SU-DHL-6 (cell line): Measurements from ENCODE around the gene RASA3.

Experiments used
- H2AFZ ChIP-seq: fragments of 200-600 bp; sonication (generic); 2 replicates; pipeline ENCODE4 v1.6.1; 2014; ENCODE audit warnings: low read depth, mild to moderate bottlenecking, moderate library complexity, mixed read lengths, antibody characterized with exemption, low read length; ENCODE audit not compliant: severe bottlenecking
- H3F3A ChIP-seq: fragments of 200-600 bp; shearing (Covaris generic); 2 replicates; pipeline ENCODE4 v1.6.0; 2016; ENCODE audit warnings: antibody characterized with exemption, mild to moderate bottlenecking; ENCODE audit not compliant: insufficient read depth
- H3K27ac ChIP-seq: fragments of 200-600 bp; sonication (generic); 2 replicates; pipeline ENCODE4 v1.5.1; 2016; ENCODE audit warnings: low read depth, mild to moderate bottlenecking, low read length, moderate library complexity, mixed read lengths
- H3K27me3 ChIP-seq: fragments of 200-600 bp; sonication (generic), shearing (Covaris generic); 2 replicates; pipeline ENCODE4 v1.6.0; 2014; ENCODE audit warnings: mild to moderate bottlenecking, low read length
- H3K36me3 ChIP-seq: fragments of 200-600 bp; sonication (generic); 2 replicates; pipeline ENCODE4 v1.6.1; 2014; ENCODE audit warnings: mild to moderate bottlenecking, low read length, mixed read lengths
- H3K4me2 ChIP-seq: fragments of 300-600, 200-600 bp; shearing (Covaris generic), sonication (generic); 2 replicates; pipeline ENCODE4 v1.6.0; 2014; ENCODE audit warnings: low read length, low read depth, mild to moderate bottlenecking; ENCODE audit not compliant: poor library complexity, severe bottlenecking
- H3K4me3 ChIP-seq: fragments of 200-600 bp; sonication (generic); 2 replicates; pipeline ENCODE4 v1.5.1; 2014; ENCODE audit warnings: antibody characterized with exemption, low read length, mild to moderate bottlenecking, mixed read lengths; ENCODE audit not compliant: insufficient read depth, poor library complexity, severe bottlenecking
- H3K79me2 ChIP-seq: fragments of 200-600 bp; sonication (generic); 2 replicates; pipeline ENCODE4 v1.6.1; 2014; ENCODE audit warnings: mild to moderate bottlenecking, low read length, moderate library complexity; ENCODE audit not compliant: insufficient read depth
- H3K9ac ChIP-seq: fragments of 200-600 bp; sonication (generic); 2 replicates; pipeline ENCODE4 v1.7.0; 2014; ENCODE audit warnings: mild to moderate bottlenecking, low read length
- H3K9me2 ChIP-seq: fragments of 200-600 bp; sonication (generic); replicated peaks from 2 replicates; pipeline ENCODE4 v1.6.1; 2014; ENCODE audit warnings: low read length; ENCODE audit not compliant: insufficient read depth
- H3K9me3 ChIP-seq: fragments of 200-600 bp; sonication (generic); 2 replicates; pipeline ENCODE4 v1.6.1; 2014; ENCODE audit warnings: low read length, mixed read lengths; ENCODE audit not compliant: insufficient read depth
- H4K20me1 ChIP-seq: fragments of 200-600 bp; sonication (generic); 2 replicates; pipeline ENCODE4 v1.6.1; 2014; ENCODE audit warnings: low read depth, mild to moderate bottlenecking, antibody characterized with exemption, low read length, moderate library complexity, mixed read lengths
- EZH2phosphoT487 ChIP-seq: fragments of 200-600 bp; sonication (generic), shearing (Covaris generic); conservative IDR thresholded peaks from 2 replicates; pipeline ENCODE4 v1.6.1; 2018; ENCODE audit warnings: mild to moderate bottlenecking, antibody characterized with exemption, low read length, moderate library complexity, mixed read lengths
- TF ChIP-seq, protein P1 (sequence below): fragments of 200-600 bp; sonication (generic); IDR thresholded peaks from one replicate; pipeline ENCODE4 v1.5.1; 2017; ENCODE audit warnings: antibody characterized with exemption, mild to moderate bottlenecking, low read length, moderate library complexity; ENCODE audit not compliant: insufficient read depth, poor library complexity, severe bottlenecking

The RASA3 gene

DNA sequence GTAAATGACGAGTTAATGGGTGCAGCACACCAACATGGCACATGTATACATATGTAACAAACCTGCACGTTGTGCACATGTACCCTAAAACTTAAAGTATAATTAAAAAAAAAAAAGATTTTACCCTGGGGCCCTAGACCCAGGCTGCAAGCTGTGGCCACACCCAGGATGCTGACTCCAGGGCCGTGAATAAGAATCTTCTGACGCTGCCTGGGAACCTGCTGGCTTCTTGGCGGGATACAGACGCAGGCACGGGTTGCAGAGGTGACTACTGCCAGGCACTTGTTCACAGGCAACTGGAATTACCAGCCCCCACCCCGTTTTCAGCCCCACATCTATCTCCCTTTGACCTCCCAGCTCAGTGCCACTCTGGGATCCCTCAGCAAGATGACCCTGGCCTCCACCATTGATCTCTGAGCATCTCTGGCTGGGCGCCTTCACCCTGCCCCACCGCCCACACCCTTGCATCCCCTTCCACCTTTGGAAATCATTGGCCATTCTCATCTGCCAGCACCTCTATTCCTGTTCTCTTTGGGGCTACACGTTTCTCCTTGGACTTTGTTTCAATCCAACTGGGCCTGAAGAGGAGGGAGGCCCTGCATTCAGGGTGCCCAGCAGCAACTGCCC lies 25.6 kb upstream of the RASA3 start:
- TF ChIP-seq, protein P1, sequence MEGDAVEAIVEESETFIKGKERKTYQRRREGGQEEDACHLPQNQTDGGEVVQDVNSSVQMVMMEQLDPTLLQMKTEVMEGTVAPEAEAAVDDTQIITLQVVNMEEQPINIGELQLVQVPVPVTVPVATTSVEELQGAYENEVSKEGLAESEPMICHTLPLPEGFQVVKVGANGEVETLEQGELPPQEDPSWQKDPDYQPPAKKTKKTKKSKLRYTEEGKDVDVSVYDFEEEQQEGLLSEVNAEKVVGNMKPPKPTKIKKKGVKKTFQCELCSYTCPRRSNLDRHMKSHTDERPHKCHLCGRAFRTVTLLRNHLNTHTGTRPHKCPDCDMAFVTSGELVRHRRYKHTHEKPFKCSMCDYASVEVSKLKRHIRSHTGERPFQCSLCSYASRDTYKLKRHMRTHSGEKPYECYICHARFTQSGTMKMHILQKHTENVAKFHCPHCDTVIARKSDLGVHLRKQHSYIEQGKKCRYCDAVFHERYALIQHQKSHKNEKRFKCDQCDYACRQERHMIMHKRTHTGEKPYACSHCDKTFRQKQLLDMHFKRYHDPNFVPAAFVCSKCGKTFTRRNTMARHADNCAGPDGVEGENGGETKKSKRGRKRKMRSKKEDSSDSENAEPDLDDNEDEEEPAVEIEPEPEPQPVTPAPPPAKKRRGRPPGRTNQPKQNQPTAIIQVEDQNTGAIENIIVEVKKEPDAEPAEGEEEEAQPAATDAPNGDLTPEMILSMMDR: no peak
- no peak for TF ChIP-seq EZH2phosphoT487
- Histone ChIP-seq H3K9me3 (no peaks in the 10 kb centered on the region), H3K9ac (no peak overlapping the region), H3F3A (no peaks in the 10 kb centered on the region), H3K9me2 (no peaks in the 10 kb centered on the region), H3K27ac (no peak overlapping the region), H3K27me3 (no peaks in the 10 kb centered on the region), H3K36me3 (no peaks in the 10 kb centered on the region), H4K20me1 (no peaks in the 10 kb centered on the region), H3K4me2 (no peak overlapping the region), H2AFZ (no peak overlapping the region), H3K4me3 (no peak overlapping the region), H3K79me2 (no peaks in the 10 kb centered on the region)

DNA sequence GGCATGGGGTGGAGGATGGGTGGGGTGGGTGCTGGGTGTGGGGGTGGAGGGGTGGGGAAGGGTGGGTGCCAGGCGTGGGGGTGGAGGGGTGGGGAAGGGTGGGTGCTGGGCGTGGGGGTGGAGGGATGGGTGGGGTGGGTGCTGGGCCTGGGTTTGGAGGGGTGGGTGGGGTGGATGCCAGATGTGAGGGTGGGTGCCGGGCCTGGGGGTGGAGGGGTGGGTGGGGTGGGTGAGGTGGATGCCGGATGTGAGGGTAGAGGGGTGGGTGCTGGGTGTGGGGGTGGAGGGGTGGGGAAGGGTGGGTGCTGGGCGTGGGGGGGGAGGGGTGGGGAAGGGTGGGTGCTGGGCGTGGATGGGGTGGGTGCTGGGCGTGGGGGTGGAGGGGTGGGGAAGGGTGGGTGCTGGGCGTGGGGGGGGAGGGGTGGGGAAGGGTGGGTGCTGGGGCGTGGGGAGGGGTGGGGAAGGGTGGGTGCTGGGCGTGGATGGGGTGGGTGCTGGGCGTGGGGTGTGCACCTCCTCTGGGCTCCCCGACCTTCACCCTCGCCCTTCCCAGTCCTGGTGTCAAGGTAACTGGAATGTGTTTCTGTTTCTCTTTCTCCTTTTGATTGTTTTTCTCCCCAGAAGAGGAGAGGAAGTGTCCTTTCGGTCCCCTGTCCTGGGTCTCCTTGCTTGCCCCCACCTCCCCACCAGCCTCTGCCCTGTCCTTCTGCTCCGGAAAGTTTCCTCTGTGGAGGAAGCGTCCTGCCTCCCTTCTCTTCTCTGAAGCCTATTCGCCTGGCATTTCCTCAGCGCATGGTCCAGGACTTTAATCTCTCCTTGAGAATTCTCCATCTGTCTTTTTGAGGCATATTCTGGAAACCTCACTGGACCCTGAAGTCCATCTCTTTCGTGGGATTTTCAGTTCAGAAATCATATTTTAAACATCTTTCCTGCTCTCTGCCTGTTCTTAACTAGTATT lies 23.8 kb upstream of the RASA3 start:
- Histone ChIP-seq H3K9me3 (no peaks in the 10 kb centered on the region), H3K36me3 (no peaks in the 10 kb centered on the region), H3K9ac (no peak overlapping the region), H2AFZ (no peak overlapping the region), H3K79me2 (no peaks in the 10 kb centered on the region), H3K4me3 (no peak overlapping the region), H3K27me3 (no peaks in the 10 kb centered on the region), H4K20me1 (no peaks in the 10 kb centered on the region), H3K27ac (no peak overlapping the region), H3K4me2 (no peak overlapping the region), H3K9me2 (no peaks in the 10 kb centered on the region), H3F3A (no peaks in the 10 kb centered on the region)
- TF ChIP-seq, protein P1: no peak
- TF ChIP-seq EZH2phosphoT487: no peak

DNA sequence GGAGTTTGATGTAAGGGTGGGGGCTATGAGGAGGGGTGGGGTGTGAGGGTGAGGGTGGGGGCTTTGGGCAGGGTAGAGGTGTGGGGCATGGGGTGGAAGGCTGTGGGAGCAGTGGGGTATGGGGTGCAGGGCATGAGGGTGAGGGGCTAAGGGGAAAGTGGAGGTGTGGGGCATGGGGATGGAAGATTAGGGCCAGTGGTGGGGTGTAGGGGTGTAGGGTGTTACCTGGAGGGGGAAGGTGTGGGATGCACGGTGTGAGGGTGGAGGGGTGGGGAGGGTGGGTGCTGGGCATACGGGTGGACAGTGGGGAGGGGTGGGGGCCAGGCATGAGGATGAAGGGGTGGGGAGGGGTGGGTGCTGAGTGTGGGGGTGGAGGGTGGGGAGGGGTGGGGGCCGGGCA lies 22.9 kb upstream of the RASA3 start:
- Histone ChIP-seq H3K4me3 (no peak overlapping the region), H3K27me3 (no peaks in the 10 kb centered on the region), H3K9ac (no peak overlapping the region), H3K79me2 (no peaks in the 10 kb centered on the region), H3K4me2 (no peak overlapping the region), H4K20me1 (no peaks in the 10 kb centered on the region), H3K9me2 (no peaks in the 10 kb centered on the region), H3K9me3 (no peaks in the 10 kb centered on the region), H3F3A (no peaks in the 10 kb centered on the region), H3K27ac (no peak overlapping the region), H2AFZ (no peak overlapping the region), H3K36me3 (no peaks in the 10 kb centered on the region)
- no peak for TF ChIP-seq EZH2phosphoT487
- TF ChIP-seq, protein P1: no peak
